Measurements from ENCODE around the gene KCNQ1. TPM values are rescaled to one million over a fixed set of nuclear protein-coding genes. Genes with fewer than 3 reads are reported as not detected.
A peak's percentile ranks its signal among the peaks of the same experiment; 100 is the strongest.

KCNQ1 gene
- total RNA-seq, 1 experiment from 2014 or later, result 2.3 TPM

DNA sequence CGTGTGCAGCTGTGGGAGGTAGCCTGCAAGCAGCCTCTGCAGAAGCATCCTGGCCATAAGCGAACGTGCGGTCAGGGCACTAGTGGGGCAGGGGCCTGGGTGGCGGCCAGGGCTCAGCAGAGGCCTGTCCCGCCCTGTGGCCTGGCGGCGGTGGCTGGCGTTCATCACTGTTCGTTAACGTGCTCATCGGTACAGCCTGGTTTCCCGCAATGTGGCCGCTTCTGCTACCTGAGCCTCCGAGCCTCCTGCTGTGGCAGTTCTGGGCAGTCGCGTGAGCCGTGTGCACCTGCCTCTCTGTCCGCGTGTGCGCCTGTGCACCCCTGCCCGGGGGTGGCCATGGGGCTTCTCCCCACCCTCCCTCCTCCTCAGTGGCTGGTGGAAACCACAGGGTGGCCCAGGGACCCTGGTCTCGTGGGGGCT is 137.1 kb downstream of the KCNQ1 start:
- Histone ChIP-seq H2AK5ac (ENCODE audit: insufficient read length, low read length) (no peak overlapping the region), H3K79me1 (ENCODE audit: insufficient read depth, low read depth, low read length, poor library complexity, severe bottlenecking) (no peaks in the 10 kb centered on the region), H3K23me2 (ENCODE audit: insufficient read length, low read depth, low read length, poor library complexity, severe bottlenecking) (no peaks in the 10 kb centered on the region), H4K5ac (ENCODE audit: insufficient read length, low read depth, low read length) (no peak overlapping the region), H3K79me2 (ENCODE audit: insufficient read depth, low read length) (no peaks in the 10 kb centered on the region), H3K4me1 (ENCODE audit: insufficient read depth, low read length) (no peaks in the 10 kb centered on the region), H3K9me3 (ENCODE audit: control insufficient read depth, low read depth, low read length) (no peaks in the 10 kb centered on the region), H2BK15ac (ENCODE audit: low read depth, low read length) (no peak overlapping the region), H3K27me3 (ENCODE audit: insufficient read depth, low read length) (peaks cover 8% of the 10 kb centered on the region; the same call in 1 of the 2 replicates), H2BK5ac (ENCODE audit: insufficient read length, low read length) (no peak overlapping the region), H4K8ac (replicated peaks; ENCODE audit: insufficient read length, low read depth, low read length) (no peak overlapping the region), H2BK20ac (ENCODE audit: low read depth, low read length, poor library complexity, severe bottlenecking) (no peak overlapping the region), H3K4ac (ENCODE audit: low read depth, low read length) (no peak overlapping the region), H3K18ac (ENCODE audit: insufficient read length, low read depth, low read length) (no peak overlapping the region), H4K20me1 (ENCODE audit: control insufficient read depth, insufficient read depth, insufficient read length) (no peaks in the 10 kb centered on the region), H3K27ac (ENCODE audit: insufficient read length, low read depth, low read length) (no peak overlapping the region), H3K56ac (ENCODE audit: insufficient read length, low read depth, low read length) (no peak overlapping the region), H3K9ac (ENCODE audit: extremely low read depth, insufficient read length, low read length) (no peak overlapping the region), H3K4me2 (ENCODE audit: insufficient read depth, insufficient read length, low read length) (no peak overlapping the region), H4K91ac (ENCODE audit: insufficient read length, low read depth, low read length) (no peak overlapping the region), H2BK12ac (ENCODE audit: insufficient read length, low read depth, low read length) (no peak overlapping the region), H2AFZ (ENCODE audit: low read length) (no peak overlapping the region), H3K23ac (ENCODE audit: insufficient read length, low read depth, low read length) (no peak overlapping the region), H2BK120ac (ENCODE audit: low read depth, low read length, poor library complexity, severe bottlenecking) (no peak overlapping the region), H3T11ph (ENCODE audit: low read length) (no peak overlapping the region), H3K14ac (ENCODE audit: insufficient read depth, low read length) (no peak overlapping the region)
- TF ChIP-seq, protein P1, sequence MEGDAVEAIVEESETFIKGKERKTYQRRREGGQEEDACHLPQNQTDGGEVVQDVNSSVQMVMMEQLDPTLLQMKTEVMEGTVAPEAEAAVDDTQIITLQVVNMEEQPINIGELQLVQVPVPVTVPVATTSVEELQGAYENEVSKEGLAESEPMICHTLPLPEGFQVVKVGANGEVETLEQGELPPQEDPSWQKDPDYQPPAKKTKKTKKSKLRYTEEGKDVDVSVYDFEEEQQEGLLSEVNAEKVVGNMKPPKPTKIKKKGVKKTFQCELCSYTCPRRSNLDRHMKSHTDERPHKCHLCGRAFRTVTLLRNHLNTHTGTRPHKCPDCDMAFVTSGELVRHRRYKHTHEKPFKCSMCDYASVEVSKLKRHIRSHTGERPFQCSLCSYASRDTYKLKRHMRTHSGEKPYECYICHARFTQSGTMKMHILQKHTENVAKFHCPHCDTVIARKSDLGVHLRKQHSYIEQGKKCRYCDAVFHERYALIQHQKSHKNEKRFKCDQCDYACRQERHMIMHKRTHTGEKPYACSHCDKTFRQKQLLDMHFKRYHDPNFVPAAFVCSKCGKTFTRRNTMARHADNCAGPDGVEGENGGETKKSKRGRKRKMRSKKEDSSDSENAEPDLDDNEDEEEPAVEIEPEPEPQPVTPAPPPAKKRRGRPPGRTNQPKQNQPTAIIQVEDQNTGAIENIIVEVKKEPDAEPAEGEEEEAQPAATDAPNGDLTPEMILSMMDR (conservative IDR thresholded peaks at IDR 0.05), result no peak
- Mint-ChIP-seq H3K36me3 (ENCODE audit: insufficient read depth in 1 of 3, low read depth in 3 of 3) (no peaks in the 10 kb centered on the region), H3K9me3 (no peaks in the 10 kb centered on the region), H3K27me3 (ENCODE audit: low read depth) (peaks cover 59% of the 10 kb centered on the region), H3K27ac (no peak overlapping the region), H3K4me1 (peaks cover 2 to 5% of the 10 kb centered on the region in 2 experiments; a peak in 2 of 4 replicates), H3K4me3 (no peak overlapping the region)
- DNase-seq, result peak; percentile 12
- no CpG with 5 or more reads among the region's 23 CpGs for WGBS (ENCODE audit: extremely low coverage, insufficient read length, low lambda C conversion rate)

All from H9 (cell line).